D721Med (cell line): ENCODE data around the gene ST7.

ENCODE experiments used
- DNase-seq: peaks from one replicate; pipeline ENCODE4 v3.0.0; 2011; ENCODE audit warnings: low spot score; ENCODE audit not compliant: insufficient read length
- FAIRE-seq: peaks from 2 replicates; lab custom pipeline; 2011; peaks lifted over from hg19 to GRCh38; lab: Jason Lieb, UNC
- CTCF ChIP-seq: IDR thresholded peaks from 2 replicates; pipeline ENCODE4 v1.5.1; 2012; ENCODE audit warnings: mild to moderate bottlenecking, control low read depth; ENCODE audit not compliant: insufficient read depth; ENCODE audit errors: missing control alignments

ST7 gene

GRCh38 chr7:117066668-117067067 is 113.4 kb downstream of the ST7 start:
- DNase-seq = no peak
- no peak for TF ChIP-seq CTCF
- FAIRE-seq = no peak

GRCh38 chr7:117067340-117067739 is 114.0 kb downstream of the ST7 start:
- FAIRE-seq (no peak), DNase-seq (no peak)
- TF ChIP-seq CTCF = no peak

GRCh38 chr7:117068511-117069145 is 115.3 kb downstream of the ST7 start:
- no peak for TF ChIP-seq CTCF
- FAIRE-seq (no peak), DNase-seq (no peak)

GRCh38 chr7:117069379-117069778 is 116.1 kb downstream of the ST7 start:
- FAIRE-seq = no peak
- no peak for DNase-seq
- TF ChIP-seq CTCF = no peak

GRCh38 chr7:117071551-117071950 is 118.2 kb downstream of the ST7 start:
- FAIRE-seq (no peak), DNase-seq (no peak)
- no peak for TF ChIP-seq CTCF

- no peak for TF ChIP-seq CTCF
- FAIRE-seq (no peak), DNase-seq (no peak)
These were observed 119.4 kb downstream of the ST7 start for GRCh38 chr7:117072620-117073118.

- FAIRE-seq = no peak
- TF ChIP-seq CTCF = no peak
- no peak for DNase-seq
These were observed 121.1 kb downstream of the ST7 start for GRCh38 chr7:117074378-117074777.
